HCT116 (cell line): ENCODE measurements around the gene MARCHF2.

Experiments used
- CTCF ChIP-seq, 3 experiments: fragments of 200-600 bp in 1 of 3; sonication (generic) in 1 of 3; IDR thresholded peaks in 2 of 3; conservative IDR thresholded peaks in 1 of 3; 2 replicates each; pipeline ENCODE4 v1.5.1; 2012 to 2017; ENCODE audit warnings: low read depth in 2 of 3, low read length in 2 of 3, antibody characterized with exemption in 1 of 3, borderline replicate concordance in 1 of 3, control low read depth in 1 of 3, mild to moderate bottlenecking in 1 of 3, mixed read lengths in 1 of 3, mixed run types in 1 of 3, moderate library complexity in 1 of 3; ENCODE audit not compliant: insufficient read depth in 1 of 3
- ELF1 ChIP-seq: IDR thresholded peaks from 2 replicates; pipeline ENCODE4 v1.6.1; 2012; ENCODE audit warnings: low read depth, borderline replicate concordance
- POLR2A ChIP-seq: IDR thresholded peaks from 2 replicates; pipeline ENCODE4 v1.7.0; 2011; ENCODE audit warnings: borderline replicate concordance; ENCODE audit not compliant: insufficient read depth, insufficient read length; ENCODE audit errors: extremely low read depth
- POLR2AphosphoS5 ChIP-seq: IDR thresholded peaks from 2 replicates; pipeline ENCODE4 v1.6.1; 2011; ENCODE audit warnings: mild to moderate bottlenecking, low read depth, low read length, moderate library complexity
- YY1 ChIP-seq: IDR thresholded peaks from 2 replicates; pipeline ENCODE4 v1.6.1; 2011; ENCODE audit warnings: low read length, low read depth, moderate library complexity, mild to moderate bottlenecking; ENCODE audit not compliant: insufficient replicate concordance; ENCODE audit errors: extremely low read depth
- TF ChIP-seq, protein P1 (sequence below): IDR thresholded peaks from 2 replicates; pipeline ENCODE4 v1.6.1; 2012

- TF ChIP-seq CTCF (IDR thresholded peaks at IDR 0.05 in 2 of 3, conservative IDR thresholded peaks at IDR 0.05 in 1 of 3; ENCODE audit: borderline replicate concordance in 1 of 3, insufficient read depth in 1 of 3, low read depth in 2 of 3, low read length in 2 of 3), result no peak
- TF ChIP-seq ELF1, result no peak
- TF ChIP-seq YY1, result no peak
- TF ChIP-seq, protein P1, sequence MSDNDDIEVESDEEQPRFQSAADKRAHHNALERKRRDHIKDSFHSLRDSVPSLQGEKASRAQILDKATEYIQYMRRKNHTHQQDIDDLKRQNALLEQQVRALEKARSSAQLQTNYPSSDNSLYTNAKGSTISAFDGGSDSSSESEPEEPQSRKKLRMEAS, result no peak
- no peak for TF ChIP-seq POLR2AphosphoS5
- no peak for TF ChIP-seq POLR2A
Measured at GRCh38 chr19:8453616-8454015, 40.5 kb downstream of the MARCHF2 start.
